Inflammatory macrophage treated with lipopolysaccharide for 4 hours (primary cell): ENCODE data around the gene PARN.

ENCODE experiments used
- DNase-seq: peaks from one replicate; pipeline ENCODE4 v3.0.0-alpha.2; 2020

PARN gene

GRCh38 chr16:14524979-14525378 is 105.1 kb downstream of the PARN start:
- DNase-seq, result no peak

- DNase-seq, result no peak
Observed at GRCh38 chr16:14523632-14524031, 106.4 kb downstream of the PARN start.

- no peak for DNase-seq
Observed at GRCh38 chr16:14522671-14523070, 107.4 kb downstream of the PARN start.

- DNase-seq, result no peak
Observed at GRCh38 chr16:14520753-14521152, 109.3 kb downstream of the PARN start.

GRCh38 chr16:14514967-14515366 is 115.1 kb downstream of the PARN start:
- DNase-seq, result no peak

GRCh38 chr16:14513389-14514107 is 116.5 kb downstream of the PARN start:
- DNase-seq, result no peak

GRCh38 chr16:14511800-14512135 is 118.3 kb downstream of the PARN start:
- DNase-seq, result no peak

- DNase-seq, result no peak
Observed at GRCh38 chr16:14510939-14511799, 118.9 kb downstream of the PARN start.

- no peak for DNase-seq
Observed at GRCh38 chr16:14510581-14510938, 119.5 kb downstream of the PARN start.

GRCh38 chr16:14509675-14510132 is 120.4 kb downstream of the PARN start:
- no peak for DNase-seq

GRCh38 chr16:14509055-14509454 is 121.0 kb downstream of the PARN start:
- DNase-seq, result no peak

- DNase-seq, result peak; percentile 39
Observed at GRCh38 chr16:14505846-14506245, 124.2 kb downstream of the PARN start.

GRCh38 chr16:14502932-14503741 is 126.9 kb downstream of the PARN start:
- DNase-seq, result no peak

- no peak for DNase-seq
Observed at GRCh38 chr16:14502256-14502875, 127.7 kb downstream of the PARN start.

- DNase-seq, result peak; percentile 11
Observed at GRCh38 chr16:14501331-14502255, 128.5 kb downstream of the PARN start.

- no peak for DNase-seq
Observed at GRCh38 chr16:14500791-14501190, 129.3 kb downstream of the PARN start.

- DNase-seq, result no peak
Observed at GRCh38 chr16:14499110-14499509, 130.9 kb downstream of the PARN start.

- no peak for DNase-seq
Observed at GRCh38 chr16:14497245-14498082, 132.6 kb downstream of the PARN start.

GRCh38 chr16:14496786-14497185 is 133.3 kb downstream of the PARN start:
- DNase-seq, result no peak

- no peak for DNase-seq
Observed at GRCh38 chr16:14496047-14496770, 133.9 kb downstream of the PARN start.
